ENCODE measurements around the gene CCSER1. TPM values are rescaled to one million over a fixed set of nuclear protein-coding genes. Genes with fewer than 3 reads are reported as not detected.

The CCSER1 gene
- polyA plus RNA-seq, 1 donor from 2014 or later: 20.8 TPM

GRCh38 chr4:90438522-90438921, 311.3 kb downstream of the CCSER1 start:
- H3K79me2 ChIP-seq (replicated peaks; ENCODE audit: insufficient read depth, low read length): no peaks in the 10 kb centered on the region
- no peak overlapping the region for H3K9ac ChIP-seq (ENCODE audit: low read length)
- TF ChIP-seq CTCF (IDR thresholded peaks at IDR 0.05; ENCODE audit: poor library complexity, severe bottlenecking) (no peak), RAD21 (conservative IDR thresholded peaks at IDR 0.05) (no peak)
- H3F3A ChIP-seq (ENCODE audit: insufficient read depth, low read length, poor library complexity, severe bottlenecking): no peaks in the 10 kb centered on the region
- no peak overlapping the region for H3K4me2 ChIP-seq (ENCODE audit: low read length)
- no peaks in the 10 kb centered on the region for H3K36me3 ChIP-seq (ENCODE audit: insufficient read depth, low read length)
- H3K4me3 ChIP-seq (ENCODE audit: low read length): no peak overlapping the region
- H3K9me3 ChIP-seq (ENCODE audit: low read length): no peaks in the 10 kb centered on the region
- no peaks in the 10 kb centered on the region for H3K9me2 ChIP-seq (ENCODE audit: insufficient read depth, low read length)
- H3K27me3 ChIP-seq (ENCODE audit: insufficient read depth, low read depth, low read length): no peaks in the 10 kb centered on the region
- H4K20me1 ChIP-seq (ENCODE audit: insufficient read depth): no peaks in the 10 kb centered on the region
- no peak overlapping the region for H3K27ac ChIP-seq (ENCODE audit: low read length)
- no peak overlapping the region for H2AFZ ChIP-seq (ENCODE audit: low read depth, low read length)

- Histone ChIP-seq H3K36me3 (ENCODE audit: insufficient read depth, low read length) (no peaks in the 10 kb centered on the region), H3K9me3 (ENCODE audit: low read length) (no peaks in the 10 kb centered on the region), H3K27me3 (ENCODE audit: insufficient read depth, low read depth, low read length) (no peaks in the 10 kb centered on the region), H3K4me2 (ENCODE audit: low read length) (no peak overlapping the region), H3K9ac (ENCODE audit: low read length) (no peak overlapping the region), H3K27ac (ENCODE audit: low read length) (no peak overlapping the region), H3K9me2 (ENCODE audit: insufficient read depth, low read length) (no peaks in the 10 kb centered on the region), H3F3A (ENCODE audit: insufficient read depth, low read length, poor library complexity, severe bottlenecking) (no peaks in the 10 kb centered on the region), H3K4me3 (ENCODE audit: low read length) (no peak overlapping the region), H4K20me1 (ENCODE audit: insufficient read depth) (no peaks in the 10 kb centered on the region), H3K79me2 (replicated peaks; ENCODE audit: insufficient read depth, low read length) (no peaks in the 10 kb centered on the region), H2AFZ (ENCODE audit: low read depth, low read length) (no peak overlapping the region)
- no peak for TF ChIP-seq EP300 (conservative IDR thresholded peaks at IDR 0.05; ENCODE audit: poor library complexity, severe bottlenecking)
- no peak for TF ChIP-seq CTCF (IDR thresholded peaks at IDR 0.05; ENCODE audit: poor library complexity, severe bottlenecking)
- no peak for TF ChIP-seq TAF1 (IDR thresholded peaks at IDR 0.05; ENCODE audit: low read depth)
- TF ChIP-seq REST (IDR thresholded peaks at IDR 0.05; ENCODE audit: borderline replicate concordance): no peak
- no peak for TF ChIP-seq RAD21 (conservative IDR thresholded peaks at IDR 0.05)
- TF ChIP-seq MXI1 (conservative IDR thresholded peaks at IDR 0.05; ENCODE audit: poor library complexity, severe bottlenecking): no peak
- TF ChIP-seq POLR2AphosphoS5 (IDR thresholded peaks at IDR 0.05): no peak
- no peak for TF ChIP-seq SMC3 (conservative IDR thresholded peaks at IDR 0.05; ENCODE audit: poor library complexity)
- no peak for TF ChIP-seq EZH2 (IDR thresholded peaks at IDR 0.05; ENCODE audit: borderline replicate concordance, insufficient read depth, low read length, poor library complexity, severe bottlenecking)
Measured at GRCh38 chr4:90441770-90442169, 314.6 kb downstream of the CCSER1 start.

Data from neural cell (in vitro differentiated cells).